ENCODE results near the gene SLC44A5.
"Not testable (repeated sequence)": the region's sequence is repeated elsewhere in the genome, so short reads cannot be mapped to it uniquely, and the experiment has no call there.

The SLC44A5 gene

GRCh38 chr1:75263616-75264015, 347.3 kb downstream of the SLC44A5 start:
- not testable (repeated sequence) for DNase-seq

GRCh38 chr1:75261946-75262345, 349.0 kb downstream of the SLC44A5 start:
- DNase-seq, result not testable (repeated sequence)

- no peak for DNase-seq
Measured at GRCh38 chr1:75258351-75258750, 352.6 kb downstream of the SLC44A5 start.

DNA sequence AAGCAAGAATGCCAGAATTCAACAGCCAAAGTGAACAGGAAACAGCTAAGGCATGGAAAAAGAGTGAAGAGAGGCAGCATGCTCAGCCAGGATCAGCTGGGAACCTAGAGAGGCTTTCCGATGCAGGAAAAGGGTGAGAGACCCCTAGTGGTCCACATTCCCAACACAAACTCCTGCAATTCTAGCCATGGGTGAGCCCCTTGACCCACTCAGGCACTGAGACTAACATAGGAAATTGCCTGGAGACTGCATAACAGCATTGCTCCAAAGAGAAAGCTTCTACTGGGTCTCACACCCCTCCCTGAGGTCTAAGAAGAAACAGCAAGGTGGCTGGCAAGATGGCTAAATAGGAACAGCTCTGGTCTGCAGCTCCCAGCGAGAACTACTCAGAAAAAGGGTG, 353.5 kb downstream of the SLC44A5 start:
- DNase-seq, result no peak

DNA sequence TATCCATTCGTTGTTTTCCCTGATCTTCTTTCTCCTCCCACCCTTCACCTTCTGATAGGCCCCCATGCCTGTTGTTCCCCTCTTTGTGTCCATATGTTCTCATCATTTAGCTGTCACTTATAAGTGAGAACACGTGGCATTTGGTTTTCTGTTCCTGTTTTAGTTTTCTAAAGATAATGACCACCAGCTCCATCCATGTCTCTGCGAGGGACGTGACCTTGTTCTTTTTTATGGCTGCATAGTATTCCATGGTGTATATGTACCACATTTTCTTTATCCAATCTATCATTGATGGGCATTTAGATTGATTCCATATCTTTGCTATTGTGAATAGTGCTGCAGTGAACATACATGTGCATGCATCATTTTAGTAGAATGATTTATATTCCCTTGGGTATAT, 360.8 kb downstream of the SLC44A5 start:
- DNase-seq, result not testable (repeated sequence)

DNA sequence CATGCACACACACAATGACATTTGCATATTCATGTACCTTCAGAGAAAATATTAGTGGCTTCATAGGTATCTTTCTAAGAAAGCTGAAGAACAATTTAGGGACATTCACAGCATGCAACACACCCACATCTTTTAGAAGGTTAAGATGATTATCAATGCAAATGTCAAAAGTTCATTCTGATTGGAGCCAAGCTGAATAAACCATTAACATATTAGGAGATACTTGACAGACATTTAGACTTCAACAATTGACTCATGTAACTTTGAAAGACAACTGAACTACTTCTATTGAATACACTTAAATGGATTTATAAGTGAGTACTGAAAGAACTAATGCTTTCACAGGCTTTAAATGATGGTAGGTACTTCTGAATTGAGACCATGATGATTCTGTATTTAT, 365.7 kb downstream of the SLC44A5 start:
- no peak for DNase-seq

DNA sequence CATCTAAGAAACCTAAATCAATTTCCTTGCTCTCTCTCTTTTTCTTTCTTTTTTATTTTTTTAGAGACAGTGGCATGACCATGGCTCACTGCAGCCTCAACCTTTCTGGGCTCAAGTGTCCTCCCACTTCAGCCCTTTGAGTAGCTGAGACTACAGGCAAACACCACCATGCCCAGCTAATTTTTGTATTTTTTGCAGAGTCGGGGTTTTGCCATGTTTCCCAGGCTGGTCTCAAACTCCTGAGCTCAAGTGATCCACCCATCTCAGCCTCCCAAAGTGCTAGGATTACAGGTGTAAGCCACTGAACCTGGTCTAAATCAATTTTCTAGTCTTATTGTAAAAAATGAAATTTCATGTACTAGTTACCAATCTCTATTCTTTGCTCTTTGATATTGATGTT, 367.8 kb downstream of the SLC44A5 start:
- no peak for DNase-seq

DNA sequence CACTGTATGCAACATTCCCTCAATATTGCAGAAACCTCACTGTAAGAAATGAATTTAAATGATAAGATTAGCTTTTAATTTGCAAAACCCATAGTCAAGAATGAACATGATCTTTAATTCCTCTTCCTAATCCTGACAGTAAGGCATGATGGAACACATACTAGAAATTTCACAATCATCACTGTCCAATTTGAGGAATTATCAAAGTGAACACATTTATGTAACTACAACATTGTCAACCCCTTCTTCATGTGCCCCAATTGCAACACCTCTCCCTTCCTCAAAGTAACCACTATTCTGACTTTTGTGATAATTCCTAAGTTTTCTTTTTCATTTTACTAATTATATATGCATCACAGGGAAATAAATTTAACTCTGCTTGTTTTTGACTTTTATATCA, 373.6 kb downstream of the SLC44A5 start:
- DNase-seq, result no peak

DNA sequence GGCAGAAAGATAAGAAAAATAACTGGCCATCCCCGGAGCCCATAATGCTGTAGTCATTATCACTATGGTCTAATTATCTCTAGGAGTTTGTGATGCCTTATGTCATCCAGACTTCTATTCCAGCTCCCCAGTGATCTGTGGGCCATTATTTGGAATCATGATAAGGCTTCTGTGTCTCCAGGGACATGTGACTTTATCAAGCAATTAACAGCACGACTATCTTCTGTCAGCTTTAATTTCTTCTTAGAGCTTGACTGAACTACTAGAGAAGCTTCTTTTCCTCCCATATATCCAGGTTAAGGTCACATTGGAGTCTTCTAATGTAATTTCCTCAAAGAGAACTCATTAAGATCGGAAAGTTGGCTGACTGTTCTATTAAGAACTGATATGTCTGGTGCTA, 376.4 kb downstream of the SLC44A5 start:
- DNase-seq, result no peak

DNA sequence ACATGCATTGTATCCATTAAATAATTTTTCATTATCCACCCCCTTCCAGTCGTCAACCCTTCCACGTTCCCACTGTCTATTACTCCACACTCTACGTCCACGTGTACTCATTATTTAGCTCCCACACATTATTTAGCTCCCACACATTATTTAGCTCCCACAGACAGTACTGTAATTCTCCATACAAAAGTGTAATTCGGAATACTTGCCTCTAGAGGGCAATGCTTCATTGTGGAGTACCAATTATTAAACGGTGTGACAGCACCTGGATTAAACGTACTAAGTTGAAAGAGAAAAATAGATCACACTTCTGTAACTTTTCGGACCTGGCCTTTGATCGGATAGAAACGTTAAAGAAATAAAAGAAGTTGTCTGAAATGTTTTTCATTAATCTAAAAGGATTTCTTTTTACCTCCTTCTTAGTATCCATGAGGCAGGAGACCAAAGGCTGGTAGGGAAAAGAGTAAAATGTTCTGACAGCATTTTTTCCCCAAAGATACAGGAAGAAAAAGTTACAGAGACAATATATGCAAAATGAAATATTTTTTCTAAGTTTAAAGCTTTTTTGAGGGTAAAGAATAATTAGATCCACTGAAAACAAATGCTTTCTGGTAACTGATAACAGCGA, 377.5 kb downstream of the SLC44A5 start:
- DNase-seq, result no peak

GRCh38 chr1:75220072-75220471, 390.8 kb downstream of the SLC44A5 start:
- DNase-seq, result no peak

- DNase-seq, result no peak
Measured at GRCh38 chr1:75214017-75214416, 396.9 kb downstream of the SLC44A5 start.

- no peak for DNase-seq
Measured at GRCh38 chr1:75211648-75212047, 399.3 kb downstream of the SLC44A5 start.

DNA sequence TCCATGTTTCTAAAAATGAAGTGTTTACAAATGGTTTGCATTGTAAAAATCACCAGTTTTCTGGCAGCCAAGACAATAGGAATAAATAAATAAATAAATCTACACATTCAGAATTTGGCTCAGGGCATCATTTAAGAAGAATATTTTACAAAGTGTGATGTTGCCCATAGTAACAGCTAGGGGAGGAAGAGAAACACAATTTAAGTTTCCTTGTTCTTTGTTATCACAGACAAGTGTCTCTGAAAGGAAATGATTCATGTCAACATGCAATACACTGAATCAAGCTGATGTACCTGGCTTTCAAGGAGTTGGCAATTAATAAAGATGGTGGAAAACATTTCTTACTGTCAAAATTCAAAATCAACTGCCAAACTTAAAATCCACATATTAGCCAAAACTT, 402.1 kb downstream of the SLC44A5 start:
- DNase-seq, result no peak

- DNase-seq, result no peak
Measured at GRCh38 chr1:75203415-75204277, 407.3 kb downstream of the SLC44A5 start.

GRCh38 chr1:75202751-75203150, 408.2 kb downstream of the SLC44A5 start:
- no peak for DNase-seq

GRCh38 chr1:75198761-75199160, 412.2 kb downstream of the SLC44A5 start:
- DNase-seq, result no peak

DNA sequence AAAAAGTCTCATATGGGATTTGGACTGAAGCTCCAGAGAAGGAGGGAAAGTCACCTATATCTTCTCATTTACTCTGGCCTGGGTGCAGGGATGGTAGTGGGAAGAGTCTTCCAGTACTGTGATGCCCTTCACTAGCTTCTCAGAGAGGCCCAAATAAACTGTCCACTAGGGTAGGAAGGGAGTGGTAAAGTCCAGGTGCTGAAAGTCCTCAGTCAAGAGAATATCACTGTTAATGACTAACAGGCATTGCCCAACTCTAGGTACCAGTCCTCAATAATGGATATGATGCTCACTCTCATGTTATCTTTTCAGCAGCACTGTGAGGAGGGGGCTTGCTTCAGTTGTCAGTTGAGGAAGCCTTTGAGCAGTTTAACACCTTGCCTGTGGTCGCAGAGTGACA, 412.8 kb downstream of the SLC44A5 start:
- DNase-seq, result no peak

- no peak for DNase-seq
Measured at GRCh38 chr1:75188892-75189291, 422.0 kb downstream of the SLC44A5 start.

DNA sequence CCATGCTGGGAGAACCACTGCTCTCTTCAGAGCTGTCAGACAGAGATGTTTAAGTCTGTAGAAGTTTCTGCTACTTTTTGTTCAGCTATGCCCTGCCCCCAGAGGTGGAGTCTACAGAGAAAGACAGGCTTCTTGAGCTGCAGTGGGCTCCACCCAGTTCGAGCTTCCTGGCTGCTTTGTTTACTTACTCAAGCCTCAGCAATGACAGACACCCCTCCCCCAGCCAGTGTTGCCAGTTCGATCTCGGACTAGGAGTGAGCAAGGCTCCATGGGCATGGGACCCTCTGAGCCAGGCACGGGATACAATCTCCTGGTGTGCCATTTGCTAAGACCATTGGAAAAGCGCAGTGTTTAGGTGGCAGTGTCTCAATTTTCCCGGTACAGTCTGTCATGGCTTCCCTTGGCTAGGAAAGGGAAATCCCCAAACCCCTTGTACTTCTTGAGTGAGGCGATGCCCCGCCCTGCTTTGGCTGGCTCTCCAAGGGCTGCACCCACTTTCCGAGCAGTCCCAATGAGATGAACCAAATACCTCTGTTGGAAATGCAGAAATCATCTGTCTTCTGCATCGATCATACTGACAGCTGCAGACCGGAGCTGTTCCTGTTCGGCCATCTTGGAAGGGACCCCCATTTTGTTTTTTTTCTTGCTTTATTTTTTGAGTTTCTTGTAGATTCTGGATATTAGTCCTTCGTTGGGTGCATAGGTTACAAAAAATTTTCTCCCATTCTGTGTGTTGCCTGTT, 429.5 kb downstream of the SLC44A5 start:
- DNase-seq, result not testable (repeated sequence)

DNA sequence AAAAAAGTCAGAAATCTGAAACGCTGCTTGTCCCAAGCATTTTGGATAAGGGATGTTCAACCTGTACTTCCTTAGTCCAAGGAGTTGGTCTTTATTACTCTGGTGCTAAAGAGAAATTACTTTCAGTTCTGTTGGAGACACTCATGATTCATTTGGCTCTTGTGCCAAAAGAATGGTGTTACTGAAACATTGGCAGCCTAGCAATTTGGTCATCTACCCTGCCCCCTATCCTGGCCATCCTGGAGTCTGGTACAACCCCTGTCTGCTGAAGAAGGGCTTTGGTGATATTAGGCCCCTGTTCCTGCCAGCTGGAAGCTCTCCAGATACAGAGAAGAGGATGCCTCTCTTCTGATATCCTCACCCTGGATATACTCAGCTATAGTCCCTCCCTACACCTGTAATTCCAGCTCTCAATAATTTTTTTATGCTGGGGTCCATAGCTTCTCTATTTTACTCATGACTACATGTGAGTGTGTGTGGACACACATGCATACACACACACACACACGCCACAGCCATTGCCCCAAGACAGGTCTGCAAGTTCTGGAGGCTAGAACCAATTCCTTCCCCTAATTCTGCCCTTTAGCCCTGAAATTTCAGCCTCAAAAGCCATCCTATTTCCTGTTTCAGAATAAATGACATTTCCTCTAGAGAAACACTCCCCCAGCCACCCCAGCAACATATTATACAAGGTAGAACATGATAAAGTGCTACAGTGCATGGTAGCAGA, 436.7 kb downstream of the SLC44A5 start:
- no peak for DNase-seq

DNA sequence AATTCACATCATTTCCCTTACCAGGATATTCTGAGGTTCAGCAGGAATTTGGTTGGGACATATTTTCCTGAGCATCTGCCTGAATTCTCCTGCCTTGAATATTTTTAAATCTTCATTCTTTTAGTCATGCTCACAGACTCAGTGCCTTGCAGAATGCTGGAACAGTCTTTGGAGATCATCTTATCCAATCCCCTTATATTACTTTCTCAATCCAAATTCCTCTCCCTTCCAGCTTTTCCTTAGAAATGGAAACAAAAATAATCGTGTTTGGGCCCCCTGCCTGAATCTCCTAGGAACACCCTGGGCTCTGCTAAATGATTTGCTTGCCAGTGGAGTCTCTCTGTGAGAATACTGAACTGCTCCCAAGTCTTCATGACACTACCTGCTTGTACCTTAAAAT, 438.4 kb downstream of the SLC44A5 start:
- no peak for DNase-seq

DNA sequence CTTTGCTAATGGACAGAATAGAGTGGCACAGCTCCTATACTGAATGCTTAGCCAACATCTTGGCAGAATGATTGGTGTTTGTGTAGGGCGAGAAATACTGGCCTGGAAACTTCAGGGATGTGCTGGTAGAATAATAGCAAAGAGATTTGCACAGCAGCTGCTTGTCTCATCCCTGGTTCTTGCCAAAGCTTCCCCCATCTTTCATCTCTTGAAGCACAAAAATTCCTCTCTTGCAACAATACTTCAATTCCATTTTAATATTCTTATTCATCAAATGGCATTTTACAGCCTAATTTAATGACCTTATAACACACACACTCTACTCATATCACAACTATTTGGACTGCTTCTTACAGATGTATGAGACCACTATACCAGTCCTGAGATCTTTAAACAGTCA, 439.0 kb downstream of the SLC44A5 start:
- no peak for DNase-seq
